ENCODE measurements around the gene GNA12.

DNA sequence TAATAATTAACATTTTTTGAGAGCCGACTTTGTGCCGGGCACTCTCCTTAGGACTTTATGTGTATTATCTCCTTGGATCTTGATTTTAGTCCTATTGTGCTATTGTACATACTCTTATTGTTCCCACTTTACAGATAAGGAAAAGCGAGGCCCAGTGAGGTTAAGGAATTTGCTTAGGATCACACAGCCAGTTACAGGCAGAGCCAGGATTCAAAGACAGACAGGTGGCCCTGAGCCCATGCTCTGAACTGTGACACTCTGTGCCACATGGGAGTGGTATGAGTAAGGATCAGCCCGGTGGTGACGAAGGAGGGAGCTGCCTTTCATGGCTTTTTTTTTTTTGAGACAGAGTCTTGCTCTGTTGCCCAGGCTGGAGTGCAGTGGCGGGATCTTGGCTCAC lies 15.8 kb upstream of the GNA12 start:
- TF ChIP-seq, protein P1, sequence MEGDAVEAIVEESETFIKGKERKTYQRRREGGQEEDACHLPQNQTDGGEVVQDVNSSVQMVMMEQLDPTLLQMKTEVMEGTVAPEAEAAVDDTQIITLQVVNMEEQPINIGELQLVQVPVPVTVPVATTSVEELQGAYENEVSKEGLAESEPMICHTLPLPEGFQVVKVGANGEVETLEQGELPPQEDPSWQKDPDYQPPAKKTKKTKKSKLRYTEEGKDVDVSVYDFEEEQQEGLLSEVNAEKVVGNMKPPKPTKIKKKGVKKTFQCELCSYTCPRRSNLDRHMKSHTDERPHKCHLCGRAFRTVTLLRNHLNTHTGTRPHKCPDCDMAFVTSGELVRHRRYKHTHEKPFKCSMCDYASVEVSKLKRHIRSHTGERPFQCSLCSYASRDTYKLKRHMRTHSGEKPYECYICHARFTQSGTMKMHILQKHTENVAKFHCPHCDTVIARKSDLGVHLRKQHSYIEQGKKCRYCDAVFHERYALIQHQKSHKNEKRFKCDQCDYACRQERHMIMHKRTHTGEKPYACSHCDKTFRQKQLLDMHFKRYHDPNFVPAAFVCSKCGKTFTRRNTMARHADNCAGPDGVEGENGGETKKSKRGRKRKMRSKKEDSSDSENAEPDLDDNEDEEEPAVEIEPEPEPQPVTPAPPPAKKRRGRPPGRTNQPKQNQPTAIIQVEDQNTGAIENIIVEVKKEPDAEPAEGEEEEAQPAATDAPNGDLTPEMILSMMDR (IDR thresholded peaks at IDR 0.05; ENCODE audit: insufficient read depth, low read length, poor library complexity, severe bottlenecking), result no peak
- TF ChIP-seq EZH2phosphoT487 (conservative IDR thresholded peaks at IDR 0.05; ENCODE audit: low read length), result no peak

Measured in SU-DHL-6 (cell line).